GM23248 (cell line): ENCODE data around the gene RNF157.

Experiments
- EZH2 ChIP-seq: fragments of 200-600 bp; sonication (generic); IDR thresholded peaks from 2 replicates; pipeline ENCODE4 v1.6.1; 2018; ENCODE audit warnings: antibody characterized with exemption, mild to moderate bottlenecking; ENCODE audit not compliant: insufficient read depth, poor library complexity, severe bottlenecking
- EZH2phosphoT487 ChIP-seq: fragments of 200-600 bp; sonication (generic); IDR thresholded peaks from 2 replicates; pipeline ENCODE4 v1.6.1; 2018; ENCODE audit warnings: antibody characterized with exemption, moderate library complexity, mild to moderate bottlenecking, low read depth; ENCODE audit not compliant: insufficient read depth

DNA sequence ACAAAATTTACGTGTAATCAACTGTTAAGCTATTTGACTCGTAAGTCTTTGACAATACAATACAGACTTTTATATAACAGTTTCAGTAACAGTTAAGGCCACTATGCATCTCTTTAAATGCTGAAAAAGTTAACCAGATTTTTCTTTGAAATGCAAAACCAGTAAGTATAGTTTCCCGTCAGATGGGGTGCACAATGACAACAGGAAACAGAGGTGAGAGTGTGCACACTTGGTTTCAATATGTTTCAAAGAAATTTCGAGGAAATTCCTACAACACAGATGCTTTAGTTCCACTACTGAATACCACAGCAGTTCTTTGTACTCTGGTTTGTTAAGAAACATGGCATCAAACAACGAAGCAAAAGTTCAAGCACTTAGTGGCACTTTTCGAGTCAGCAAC is 48.4 kb downstream of the RNF157 start:
- no peak for TF ChIP-seq EZH2phosphoT487
- TF ChIP-seq EZH2 = no peak
